A673 (cell line): ENCODE data around the gene IGFBP3.

Experiments
- CTCF ChIP-seq: fragments of 300-800, 200-600 bp; sonication (generic); conservative IDR thresholded peaks from 2 replicates; pipeline ENCODE4 v1.5.1; 2017; ENCODE audit warnings: low read depth, mild to moderate bottlenecking, antibody characterized with exemption, low read length, moderate library complexity, mixed read lengths
- EZH2 ChIP-seq: fragments of 200-600 bp; sonication (generic); IDR thresholded peaks from 2 replicates; pipeline ENCODE4 v1.6.1; 2017; ENCODE audit warnings: borderline replicate concordance, low read depth, mild to moderate bottlenecking, mixed read lengths, antibody characterized with exemption, low read length; ENCODE audit not compliant: poor library complexity, severe bottlenecking

DNA sequence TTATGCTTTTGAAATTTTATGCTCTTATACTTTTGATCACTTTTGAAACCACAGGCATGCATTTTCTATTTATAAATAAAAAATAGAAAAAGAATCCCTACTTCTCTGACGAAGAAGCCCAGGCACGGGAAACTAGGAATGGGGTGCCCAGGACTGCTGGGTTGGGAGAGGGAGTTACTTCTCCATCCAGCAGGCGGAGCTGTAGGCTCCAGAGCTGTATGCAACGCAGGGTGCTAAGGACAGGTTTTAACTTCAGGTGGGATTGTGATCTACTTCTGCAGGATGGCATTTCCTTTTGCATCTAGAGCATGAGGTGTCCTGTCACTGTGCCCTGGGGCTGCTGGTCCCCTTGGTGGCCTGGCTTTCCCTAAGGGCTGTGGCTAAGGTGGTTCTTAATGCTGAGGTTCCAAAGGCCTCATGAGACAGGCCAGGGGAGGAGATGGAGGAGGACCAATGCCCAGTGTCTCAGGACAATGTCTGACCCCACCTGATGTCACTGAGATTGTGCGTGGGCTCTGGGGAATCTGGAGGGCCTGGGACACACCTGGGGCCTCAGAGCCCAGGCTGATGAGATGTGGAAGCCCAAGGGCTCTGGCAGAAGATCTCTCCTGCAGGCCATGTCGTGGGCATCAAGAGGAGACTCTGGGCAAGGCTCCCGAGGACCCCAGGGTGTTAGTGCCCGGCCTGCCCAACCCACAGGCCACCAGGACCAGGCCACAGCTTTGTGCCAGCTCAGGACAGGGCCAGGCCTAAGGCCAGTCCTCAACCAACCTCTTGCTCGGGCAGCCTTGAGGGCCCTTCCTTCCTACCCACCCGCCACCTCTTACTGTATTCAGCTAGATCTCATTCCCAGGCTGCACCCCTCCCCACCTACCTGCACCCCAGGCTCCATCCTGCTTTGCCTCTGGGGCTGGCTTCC lies 48.7 kb downstream of the IGFBP3 start:
- TF ChIP-seq CTCF (peak; percentile 57), EZH2 (no peak)
